CD1c-positive myeloid dendritic cell (primary cell): ENCODE results near the gene MEP1A.
A peak's percentile ranks its signal among the peaks of the same experiment; 100 is the strongest.
"Not testable (repeated sequence)": the region's sequence is repeated elsewhere in the genome, so short reads cannot be mapped to it uniquely, and the experiment has no call there.

Experiments used
- DNase-seq: peaks from one replicate; pipeline ENCODE4 v3.0.0-alpha.2; 2016; ENCODE audit errors: extremely low spot score

Gene MEP1A

GRCh38 chr6:46834257-46834916 lies 41.2 kb downstream of the MEP1A start:
- not testable (repeated sequence) for DNase-seq

GRCh38 chr6:46834991-46835390 lies 41.8 kb downstream of the MEP1A start:
- not testable (repeated sequence) for DNase-seq

- no peak for DNase-seq
Measured at GRCh38 chr6:46838033-46838432, 44.8 kb downstream of the MEP1A start.

GRCh38 chr6:46842252-46842846 lies 49.2 kb downstream of the MEP1A start:
- not testable (repeated sequence) for DNase-seq

GRCh38 chr6:46845126-46845525 lies 51.9 kb downstream of the MEP1A start:
- no peak for DNase-seq

- peak; percentile 86 for DNase-seq
Measured at GRCh38 chr6:46848684-46849360, 55.6 kb downstream of the MEP1A start.

- no peak for DNase-seq
Measured at GRCh38 chr6:46849361-46849690, 56.1 kb downstream of the MEP1A start.

GRCh38 chr6:46850792-46851191 lies 57.6 kb downstream of the MEP1A start:
- DNase-seq = no peak

- not testable (repeated sequence) for DNase-seq
Measured at GRCh38 chr6:46851576-46851975, 58.4 kb downstream of the MEP1A start.

GRCh38 chr6:46855966-46856365 lies 62.8 kb downstream of the MEP1A start:
- DNase-seq = peak; percentile 28

- DNase-seq = no peak
Measured at GRCh38 chr6:46862381-46862780, 69.2 kb downstream of the MEP1A start.

- DNase-seq = no peak
Measured at GRCh38 chr6:46863791-46864190, 70.6 kb downstream of the MEP1A start.

- no peak for DNase-seq
Measured at GRCh38 chr6:46865221-46865620, 72.0 kb downstream of the MEP1A start.

- DNase-seq = no peak
Measured at GRCh38 chr6:46867411-46867810, 74.2 kb downstream of the MEP1A start.

- DNase-seq = no peak
Measured at GRCh38 chr6:46876126-46876525, 82.9 kb downstream of the MEP1A start.

- DNase-seq = no peak
Measured at GRCh38 chr6:46879003-46879402, 85.8 kb downstream of the MEP1A start.

GRCh38 chr6:46882645-46883044 lies 89.5 kb downstream of the MEP1A start:
- DNase-seq = no peak

GRCh38 chr6:46888031-46888430 lies 94.8 kb downstream of the MEP1A start:
- no peak for DNase-seq

- no peak for DNase-seq
Measured at GRCh38 chr6:46888578-46888977, 95.4 kb downstream of the MEP1A start.
